Neural cell (in vitro differentiated cells): Measurements from ENCODE around the gene SLC35A5. TPM values are rescaled to one million over a fixed set of nuclear protein-coding genes. Genes with fewer than 3 reads are reported as not detected.

ENCODE experiments used
- H2AFZ ChIP-seq: fragments of 200-600, 300-800 bp; sonication (generic), shearing (Covaris generic); 2 replicates; pipeline ENCODE4 v1.6.0; 2014; ENCODE audit warnings: low read depth, mild to moderate bottlenecking, antibody characterized with exemption, low read length, moderate library complexity
- H3F3A ChIP-seq: fragments of 200-600 bp; shearing (Covaris generic); 2 replicates; pipeline ENCODE4 v1.6.1; 2016; ENCODE audit warnings: mild to moderate bottlenecking, moderate library complexity, mixed read lengths, antibody characterized with exemption, low read length; ENCODE audit not compliant: insufficient read depth, poor library complexity, severe bottlenecking
- H3K27ac ChIP-seq: fragments of 200-600, 300-800 bp; sonication (generic), shearing (Covaris generic); 2 replicates; pipeline ENCODE4 v1.5.1; 2014; ENCODE audit warnings: mild to moderate bottlenecking, low read length, moderate library complexity
- H3K27me3 ChIP-seq: fragments of 300-800, 200-600 bp; sonication (generic), shearing (Covaris generic); 2 replicates; pipeline ENCODE4 v1.6.0; 2014; ENCODE audit warnings: mild to moderate bottlenecking, low read depth, low read length, moderate library complexity; ENCODE audit not compliant: insufficient read depth
- H3K36me3 ChIP-seq: fragments of 300-800, 200-600 bp; sonication (generic), shearing (Covaris generic); 2 replicates; pipeline ENCODE4 v1.5.1; 2014; ENCODE audit warnings: mild to moderate bottlenecking, antibody characterized with exemption, low read length, moderate library complexity; ENCODE audit not compliant: insufficient read depth
- H3K4me2 ChIP-seq: fragments of 300-800, 200-600 bp; sonication (generic), shearing (Covaris generic); 2 replicates; pipeline ENCODE4 v1.6.0; 2014; ENCODE audit warnings: mild to moderate bottlenecking, low read length
- H3K4me3 ChIP-seq: fragments of 300-800, 200-600 bp; sonication (generic), shearing (Covaris generic); 2 replicates; pipeline ENCODE4 v1.5.1; 2014; ENCODE audit warnings: mild to moderate bottlenecking, low read length, moderate library complexity
- H3K79me2 ChIP-seq: fragments of 200-600 bp; shearing (Covaris generic); replicated peaks from 2 replicates; pipeline ENCODE4 v1.6.0; 2014; ENCODE audit warnings: mild to moderate bottlenecking, low read length, moderate library complexity; ENCODE audit not compliant: insufficient read depth
- H3K9ac ChIP-seq: fragments of 300-800, 200-600 bp; sonication (generic), shearing (Covaris generic); 2 replicates; pipeline ENCODE4 v1.6.1; 2016; ENCODE audit warnings: mild to moderate bottlenecking, low read length, mixed read lengths
- H3K9me2 ChIP-seq: fragments of 200-600 bp; shearing (Covaris generic); 2 replicates; pipeline ENCODE4 v1.6.1; 2016; ENCODE audit warnings: mild to moderate bottlenecking, low read length, mixed read lengths; ENCODE audit not compliant: insufficient read depth
- H3K9me3 ChIP-seq: fragments of 200-600, 300-800 bp; sonication (generic), shearing (Covaris generic); 2 replicates; pipeline ENCODE4 v1.6.1; 2016; ENCODE audit warnings: mild to moderate bottlenecking, mixed run types, low read length, moderate library complexity, mixed read lengths
- H4K20me1 ChIP-seq: fragments of 200-600 bp; shearing (Covaris generic); 2 replicates; pipeline ENCODE4 v1.6.1; 2016; ENCODE audit warnings: mild to moderate bottlenecking, mixed run types; ENCODE audit not compliant: insufficient read depth
- CTCF ChIP-seq: fragments of 450-650 bp; IDR thresholded peaks from 2 replicates; pipeline ENCODE4 v1.5.1; 2014; ENCODE audit warnings: antibody characterized with exemption, mild to moderate bottlenecking, moderate library complexity; ENCODE audit not compliant: poor library complexity, severe bottlenecking
- EP300 ChIP-seq: fragments of 450-650 bp; conservative IDR thresholded peaks from 2 replicates; pipeline ENCODE4 v1.6.1; 2014; ENCODE audit warnings: antibody characterized with exemption, mild to moderate bottlenecking, moderate library complexity; ENCODE audit not compliant: poor library complexity, severe bottlenecking
- EZH2 ChIP-seq: fragments of 200-600, 300-800 bp; shearing (Covaris generic), sonication (generic); IDR thresholded peaks from 2 replicates; pipeline ENCODE4 v1.6.1; 2014; ENCODE audit warnings: antibody characterized with exemption, low read length, borderline replicate concordance, mild to moderate bottlenecking; ENCODE audit not compliant: insufficient read depth, poor library complexity, severe bottlenecking
- MXI1 ChIP-seq: fragments of 450-650 bp; conservative IDR thresholded peaks from 2 replicates; pipeline ENCODE4 v1.6.1; 2014; ENCODE audit warnings: antibody characterized with exemption, mild to moderate bottlenecking; ENCODE audit not compliant: poor library complexity, severe bottlenecking
- POLR2AphosphoS5 ChIP-seq: IDR thresholded peaks from 2 replicates; pipeline ENCODE4 v1.6.1; 2012
- RAD21 ChIP-seq: fragments of 450-650 bp; conservative IDR thresholded peaks from 2 replicates; pipeline ENCODE4 v1.6.1; 2014; ENCODE audit warnings: antibody characterized with exemption, mild to moderate bottlenecking, moderate library complexity
- SMC3 ChIP-seq: fragments of 450-650 bp; conservative IDR thresholded peaks from 2 replicates; pipeline ENCODE4 v1.6.1; 2014; ENCODE audit warnings: antibody characterized with exemption, mild to moderate bottlenecking, moderate library complexity; ENCODE audit not compliant: poor library complexity
- TAF1 ChIP-seq: IDR thresholded peaks from 2 replicates; pipeline ENCODE4 v1.6.1; 2012; ENCODE audit warnings: low read depth
- polyA plus RNA-seq: library from polyadenylated mRNA; depleted of rRNA; stranded (reverse); fragments of >200 nt; gene quantifications from 2 replicates; pipeline ENCODE4 v1.2.3, GENCODE V29; 2014
- TF ChIP-seq, protein P1 (sequence below): IDR thresholded peaks from 2 replicates; pipeline ENCODE4 v1.6.1; 2012; ENCODE audit warnings: borderline replicate concordance

The SLC35A5 gene
- polyA plus RNA-seq, 1 donor from 2014 or later: 100 TPM

GRCh38 chr3:112619295-112619694 lies 57.5 kb downstream of the SLC35A5 start:
- H3F3A ChIP-seq: no peaks in the 10 kb centered on the region
- no peak overlapping the region for H3K4me2 ChIP-seq

GRCh38 chr3:112623213-112623612 lies 61.4 kb downstream of the SLC35A5 start:
- H2AFZ ChIP-seq: no peak overlapping the region
- no peaks in the 10 kb centered on the region for H3K9me3 ChIP-seq
- TF ChIP-seq SMC3 (no peak), MXI1 (no peak), TAF1 (no peak), POLR2AphosphoS5 (no peak), EZH2 (no peak), CTCF (no peak), EP300 (no peak), RAD21 (no peak)
- TF ChIP-seq, protein P1, sequence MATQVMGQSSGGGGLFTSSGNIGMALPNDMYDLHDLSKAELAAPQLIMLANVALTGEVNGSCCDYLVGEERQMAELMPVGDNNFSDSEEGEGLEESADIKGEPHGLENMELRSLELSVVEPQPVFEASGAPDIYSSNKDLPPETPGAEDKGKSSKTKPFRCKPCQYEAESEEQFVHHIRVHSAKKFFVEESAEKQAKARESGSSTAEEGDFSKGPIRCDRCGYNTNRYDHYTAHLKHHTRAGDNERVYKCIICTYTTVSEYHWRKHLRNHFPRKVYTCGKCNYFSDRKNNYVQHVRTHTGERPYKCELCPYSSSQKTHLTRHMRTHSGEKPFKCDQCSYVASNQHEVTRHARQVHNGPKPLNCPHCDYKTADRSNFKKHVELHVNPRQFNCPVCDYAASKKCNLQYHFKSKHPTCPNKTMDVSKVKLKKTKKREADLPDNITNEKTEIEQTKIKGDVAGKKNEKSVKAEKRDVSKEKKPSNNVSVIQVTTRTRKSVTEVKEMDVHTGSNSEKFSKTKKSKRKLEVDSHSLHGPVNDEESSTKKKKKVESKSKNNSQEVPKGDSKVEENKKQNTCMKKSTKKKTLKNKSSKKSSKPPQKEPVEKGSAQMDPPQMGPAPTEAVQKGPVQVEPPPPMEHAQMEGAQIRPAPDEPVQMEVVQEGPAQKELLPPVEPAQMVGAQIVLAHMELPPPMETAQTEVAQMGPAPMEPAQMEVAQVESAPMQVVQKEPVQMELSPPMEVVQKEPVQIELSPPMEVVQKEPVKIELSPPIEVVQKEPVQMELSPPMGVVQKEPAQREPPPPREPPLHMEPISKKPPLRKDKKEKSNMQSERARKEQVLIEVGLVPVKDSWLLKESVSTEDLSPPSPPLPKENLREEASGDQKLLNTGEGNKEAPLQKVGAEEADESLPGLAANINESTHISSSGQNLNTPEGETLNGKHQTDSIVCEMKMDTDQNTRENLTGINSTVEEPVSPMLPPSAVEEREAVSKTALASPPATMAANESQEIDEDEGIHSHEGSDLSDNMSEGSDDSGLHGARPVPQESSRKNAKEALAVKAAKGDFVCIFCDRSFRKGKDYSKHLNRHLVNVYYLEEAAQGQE: no peak
- H3F3A ChIP-seq: no peaks in the 10 kb centered on the region
- H3K27me3 ChIP-seq: no peaks in the 10 kb centered on the region
- no peak overlapping the region for H3K27ac ChIP-seq
- H3K9ac ChIP-seq: no peak overlapping the region
- H3K4me3 ChIP-seq: no peak overlapping the region
- H3K36me3 ChIP-seq: no peaks in the 10 kb centered on the region
- no peaks in the 10 kb centered on the region for H3K79me2 ChIP-seq
- no peak overlapping the region for H3K4me2 ChIP-seq
- no peaks in the 10 kb centered on the region for H3K9me2 ChIP-seq
- H4K20me1 ChIP-seq: no peaks in the 10 kb centered on the region

More at GRCh38 chr3:112619295-112619694, 57.5 kb downstream of the SLC35A5 start:
- Histone ChIP-seq H3K9ac (no peak overlapping the region), H3K9me2 (no peaks in the 10 kb centered on the region), H3K27ac (no peak overlapping the region), H3K4me3 (no peak overlapping the region), H3K9me3 (no peaks in the 10 kb centered on the region), H4K20me1 (no peaks in the 10 kb centered on the region), H3K27me3 (no peaks in the 10 kb centered on the region), H2AFZ (no peak overlapping the region), H3K36me3 (no peaks in the 10 kb centered on the region), H3K79me2 (no peaks in the 10 kb centered on the region)
- no peak for TF ChIP-seq EP300
- TF ChIP-seq POLR2AphosphoS5: no peak
- TF ChIP-seq, protein P1: no peak
- TF ChIP-seq SMC3: no peak
- no peak for TF ChIP-seq MXI1
- TF ChIP-seq TAF1: no peak
- no peak for TF ChIP-seq EZH2
- TF ChIP-seq CTCF: no peak
- TF ChIP-seq RAD21: no peak
